IMR-90 (cell line): ENCODE results near the gene FOXP1. TPM values are rescaled to one million over a fixed set of nuclear protein-coding genes. Genes with fewer than 3 reads are reported as not detected.

Experiments used
- ATAC-seq: fragments of 200-7000 bp; cut with Tn5 transposase; 2 replicates; pipeline ENCODE4 v1.9.1; 2020; ENCODE audit warnings: low read depth, mild to moderate bottlenecking, moderate library complexity
- BruUV-seq: library from RNA; stranded (reverse); fragments of 400-500 nt; replicated peaks from 2 replicates; lab custom pipeline; 2021; lab: Mats Ljungman, UMichigan
- CTCF ChIA-PET: fragments of 300-600 bp; formaldehyde crosslinking; extraction: SDS; loops from one replicate; lab custom pipeline; 2021; ENCODE audit warnings: antibody characterized with exemption; lab: Yijun Ruan, JAX
- POLR2A ChIA-PET: fragments of 300-600 bp; sonication (Branson Sonifier 250); formaldehyde crosslinking; loops from one replicate; lab custom pipeline; 2022; ENCODE audit warnings: antibody characterized with exemption; ENCODE audit not compliant: unreplicated experiment; lab: Charles Lee
- DNase-seq: peaks from one replicate; pipeline ENCODE4 v3.0.0; 2013
- H2AFZ ChIP-seq: replicated peaks from 2 replicates; pipeline ENCODE3; 2013; ENCODE audit warnings: low read length, mild to moderate bottlenecking; ENCODE audit not compliant: poor library complexity
- H2AK5ac ChIP-seq: 2 replicates; pipeline ENCODE4 v1.6.1; 2013; ENCODE audit warnings: low read depth, low read length, inconsistent platforms
- H2AK9ac ChIP-seq: replicated peaks from 2 replicates; pipeline ENCODE3; 2013; ENCODE audit warnings: mild to moderate bottlenecking, low read depth, low read length, moderate library complexity; ENCODE audit not compliant: poor library complexity
- H2BK120ac ChIP-seq: 2 replicates; pipeline ENCODE4 v1.6.1; 2013; ENCODE audit warnings: low read depth, low read length, inconsistent platforms
- H2BK15ac ChIP-seq: 3 replicates; pipeline ENCODE4 v1.6.1; 2013; ENCODE audit warnings: low read depth, low read length, inconsistent platforms
- H2BK20ac ChIP-seq: 2 replicates; pipeline ENCODE4 v1.6.1; 2013; ENCODE audit warnings: low read depth, mild to moderate bottlenecking, inconsistent platforms, low read length, moderate library complexity
- H2BK5ac ChIP-seq: 2 replicates; pipeline ENCODE4 v1.6.1; 2013; ENCODE audit warnings: mild to moderate bottlenecking, low read depth, low read length, inconsistent platforms; ENCODE audit not compliant: poor library complexity, severe bottlenecking
- H3K14ac ChIP-seq: replicated peaks from 2 replicates; pipeline ENCODE4 v1.6.1; 2013; ENCODE audit warnings: low read depth, low read length, inconsistent platforms
- H3K18ac ChIP-seq: 2 replicates; pipeline ENCODE4 v1.6.1; 2013; ENCODE audit warnings: low read depth, low read length, control low read depth
- H3K23ac ChIP-seq: 2 replicates; pipeline ENCODE4 v1.6.1; 2013; ENCODE audit warnings: low read depth, low read length, inconsistent platforms
- H3K27ac ChIP-seq: 2 replicates; pipeline ENCODE4 v1.5.1; 2013; ENCODE audit warnings: mild to moderate bottlenecking, control low read depth, low read length; ENCODE audit not compliant: insufficient read depth
- H3K27me3 ChIP-seq: 2 replicates; pipeline ENCODE4 v1.6.1; 2013; ENCODE audit warnings: low read length; ENCODE audit not compliant: control insufficient read depth, insufficient read depth
- H3K36me3 ChIP-seq: 2 replicates; pipeline ENCODE4 v1.6.1; 2013; ENCODE audit warnings: low read length, mixed read lengths; ENCODE audit not compliant: control insufficient read depth, insufficient read depth
- H3K4ac ChIP-seq: 2 replicates; pipeline ENCODE4 v1.6.1; 2013; ENCODE audit warnings: low read depth, low read length, inconsistent platforms
- H3K4me1 ChIP-seq: 2 replicates; pipeline ENCODE4 v1.6.1; 2013; ENCODE audit warnings: low read length, mixed read lengths; ENCODE audit not compliant: control insufficient read depth, insufficient read depth
- H3K4me2 ChIP-seq: 2 replicates; pipeline ENCODE4 v1.6.1; 2013; ENCODE audit warnings: low read depth, mild to moderate bottlenecking, control low read depth, low read length, moderate library complexity
- H3K4me3 ChIP-seq: 2 replicates; pipeline ENCODE4 v1.5.1; 2013; ENCODE audit warnings: low read depth, mild to moderate bottlenecking, control low read depth, low read length, moderate library complexity; ENCODE audit not compliant: insufficient read depth
- H3K56ac ChIP-seq: 2 replicates; pipeline ENCODE4 v1.6.1; 2013; ENCODE audit warnings: low read length, inconsistent platforms; ENCODE audit not compliant: insufficient read depth; ENCODE audit errors: extremely low read depth
- H3K79me1 ChIP-seq, 2 experiments: 2 replicates each; pipeline ENCODE4 v1.6.1; 2013; ENCODE audit warnings: low read length in 2 of 2, inconsistent platforms in 1 of 2, low read depth in 1 of 2
- H3K9ac ChIP-seq: 2 replicates; pipeline ENCODE4 v1.6.1; 2013; ENCODE audit warnings: low read depth, low read length, control low read depth
- H3K9me1 ChIP-seq: 2 replicates; pipeline ENCODE4 v1.6.1; 2013; ENCODE audit warnings: low read length, inconsistent platforms; ENCODE audit not compliant: insufficient read depth
- H3K9me3 ChIP-seq: 2 replicates; pipeline ENCODE4 v1.6.1; 2013; ENCODE audit warnings: low read length; ENCODE audit not compliant: control insufficient read depth, insufficient read depth
- H4K20me1 ChIP-seq: 2 replicates; pipeline ENCODE4 v1.6.1; 2013; ENCODE audit warnings: low read length, inconsistent platforms; ENCODE audit not compliant: insufficient read depth
- H4K5ac ChIP-seq: 2 replicates; pipeline ENCODE4 v1.6.1; 2013; ENCODE audit warnings: mild to moderate bottlenecking, low read depth, low read length, control low read depth
- H4K8ac ChIP-seq, 2 experiments: 2 replicates each; pipeline ENCODE4 v1.6.1; 2013; ENCODE audit warnings: low read depth in 2 of 2, low read length in 2 of 2, control low read depth in 1 of 2, inconsistent platforms in 1 of 2
- H4K91ac ChIP-seq: 2 replicates; pipeline ENCODE4 v1.6.1; 2013; ENCODE audit warnings: low read depth, low read length, inconsistent platforms; ENCODE audit not compliant: insufficient read depth
- ELK1 ChIP-seq: fragments of 150-350 bp; IDR thresholded peaks from 2 replicates; pipeline ENCODE4 v1.6.1; 2016; ENCODE audit warnings: low read depth, mild to moderate bottlenecking, low read length, moderate library complexity, borderline replicate concordance
- FOS ChIP-seq: fragments of 150-350 bp; IDR thresholded peaks from 2 replicates; pipeline ENCODE4 v1.6.1; 2016; ENCODE audit warnings: low read depth, low read length
- MAFK ChIP-seq: IDR thresholded peaks from 2 replicates; pipeline ENCODE4 v1.6.1; 2012; ENCODE audit warnings: low read depth, low read length, improper control_type of control experiment
- MXI1 ChIP-seq: IDR thresholded peaks from 2 replicates; pipeline ENCODE4 v1.6.1; 2012; ENCODE audit warnings: low read depth, mild to moderate bottlenecking, low read length, moderate library complexity, borderline replicate concordance
- POLR2A ChIP-seq: IDR thresholded peaks from 2 replicates; pipeline ENCODE4 v1.6.1; 2012; ENCODE audit warnings: mild to moderate bottlenecking, low read depth, low read length
- RFX5 ChIP-seq: IDR thresholded peaks from 2 replicates; pipeline ENCODE4 v1.8.0; 2012; ENCODE audit warnings: low read depth, mild to moderate bottlenecking, low read length, moderate library complexity
- SMC3 ChIP-seq: fragments of 150-350 bp; IDR thresholded peaks from 2 replicates; pipeline ENCODE4 v1.6.1; 2016; ENCODE audit warnings: low read depth, mild to moderate bottlenecking, antibody characterized with exemption, low read length, moderate library complexity
- USF2 ChIP-seq: fragments of 150-350 bp; IDR thresholded peaks from 2 replicates; pipeline ENCODE4 v1.6.1; 2017; ENCODE audit warnings: mild to moderate bottlenecking, antibody characterized with exemption, low read length, low read depth
- WGBS, 2 experiments: methylation state at CpG; one replicate each; pipeline versions ENCODE4 v1.1.5 to v1.1.7; 2013; ENCODE audit warnings: missing lambda C conversion rate in 2 of 2; ENCODE audit not compliant: insufficient read length in 1 of 2; ENCODE audit errors: extremely low coverage in 2 of 2; 5-methylcytosine and 5-hydroxymethylcytosine counted together
- dilution Hi-C: fragments of 300-500 bp; cut with HindIII; formaldehyde crosslinking; loops from one replicate; pipeline ENCODE4 v1.14.3; 2018; ENCODE audit warnings: low sequenced_read_pairs; ENCODE audit not compliant: unreplicated experiment
- in situ Hi-C: fragments of 300-500 bp; cut with MboI; formaldehyde crosslinking; loops from 3 replicates; pipeline ENCODE4 v1.14.3; 2019; ENCODE audit warnings: low sequenced_read_pairs, inconsistent platforms, mixed read lengths
- intact Hi-C: fragments of 100-400 bp; cut with micrococcal nuclease; formaldehyde crosslinking; loops from 2 replicates; pipeline ENCODE4 v1.10.0; 2022
- polyA plus RNA-seq, 3 experiments: library from polyadenylated mRNA; depleted of rRNA; stranded (reverse); fragments of >200 nt; gene quantifications; 2 replicates each; pipeline ENCODE4 v1.2.3, GENCODE V29; 2012; ENCODE audit warnings: low replicate concordance in 1 of 3
- total RNA-seq: library from RNA; depleted of rRNA; stranded (reverse); fragments of >200 nt; gene quantifications from 2 replicates; pipeline ENCODE4 v1.2.3, GENCODE V29; 2012

The FOXP1 gene
- total and polyA plus RNA-seq, 2 of the 4 experiments (the other 2 are of a cell fraction) = 37.0 to 132 TPM

- ATAC-seq (no peak), DNase-seq (no peak)
- Histone ChIP-seq H2AFZ (no peak overlapping the region), H2BK5ac (no peak overlapping the region), H4K20me1 (no peaks in the 10 kb centered on the region), H3K9me3 (no peaks in the 10 kb centered on the region), H4K91ac (no peak overlapping the region), H3K4me2 (no peak overlapping the region), H2AK9ac (no peak overlapping the region), H2BK20ac (no peak overlapping the region), H3K9ac (no peak overlapping the region), H3K14ac (no peak overlapping the region), H2BK15ac (no peak overlapping the region), H3K36me3 (no peaks in the 10 kb centered on the region), H4K5ac (no peak overlapping the region), H3K9me1 (no peaks in the 10 kb centered on the region), H3K23ac (no peak overlapping the region), H3K4me1 (no peaks in the 10 kb centered on the region), H3K79me1 (peaks cover 10 to 33% of the 10 kb centered on the region in 2 experiments), H2AK5ac (no peak overlapping the region), H3K4ac (no peak overlapping the region), H3K27ac (no peak overlapping the region), H4K8ac (no peak overlapping the region), H2BK120ac (no peak overlapping the region), H3K18ac (no peak overlapping the region), H3K4me3 (no peak overlapping the region), H3K56ac (no peak overlapping the region), H3K27me3 (no peaks in the 10 kb centered on the region)
- intact Hi-C loops = no loop called here
- no TSS peak for BruUV-seq
- no CpG with 5 or more reads among the region's 2 CpGs for WGBS, 2 experiments
- no peak for TF ChIP-seq MXI1
- no peak for TF ChIP-seq POLR2A
- TF ChIP-seq RFX5 = no peak
- TF ChIP-seq FOS = no peak
- no peak for TF ChIP-seq USF2
- TF ChIP-seq MAFK = no peak
- TF ChIP-seq ELK1 = no peak
- TF ChIP-seq SMC3 = no peak
- dilution Hi-C loops = no loop called here
- CTCF ChIA-PET = no interaction called here
- in situ Hi-C loops = no loop called here
- POLR2A ChIA-PET = no interaction called here
Measured at GRCh38 chr3:71408903-71409302, 174.6 kb downstream of the FOXP1 start.
